Activated CD4-positive, CD25-positive, alpha-beta regulatory T cell treated with anti-CD3 and anti-CD28 coated beads, Interleukin-2, amount 50 U/mL, for 24 hours (primary cell): Measurements from ENCODE around the gene SKI.
"Not testable (repeated sequence)": the region's sequence is repeated elsewhere in the genome, so short reads cannot be mapped to it uniquely, and the experiment has no call there.

Experiments used
- ATAC-seq, 2 donors: fragments of 150-1000 bp; cut with Tn5 transposase; one replicate each; pipeline ENCODE4 v1.10.0; 2021; ENCODE audit warnings: mild to moderate bottlenecking in 1 of 2, moderate library complexity in 1 of 2

The SKI gene

GRCh38 chr1:2327162-2327561 is 99.0 kb downstream of the SKI start:
- not testable (repeated sequence) for ATAC-seq

DNA sequence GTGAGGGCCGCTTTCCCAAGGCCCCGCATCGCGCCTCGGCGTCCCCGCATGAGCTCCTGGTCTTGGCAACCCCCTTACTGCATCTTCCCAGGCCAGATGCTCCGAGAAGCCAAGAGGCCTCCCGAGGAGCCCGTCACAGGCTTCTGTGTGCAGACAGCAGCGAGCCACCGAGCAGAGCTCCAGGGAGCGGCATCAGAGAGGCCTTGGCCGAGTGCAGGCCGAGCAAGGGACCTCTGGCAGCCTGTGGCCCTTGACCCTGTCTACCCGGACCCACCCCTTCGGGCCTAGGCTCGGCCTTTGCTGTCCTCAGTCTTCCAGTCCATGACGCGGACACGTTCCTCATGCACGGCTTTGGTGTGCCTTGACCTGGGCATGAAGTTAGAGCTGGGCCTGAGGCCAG is 99.7 kb downstream of the SKI start:
- ATAC-seq = no peak

DNA sequence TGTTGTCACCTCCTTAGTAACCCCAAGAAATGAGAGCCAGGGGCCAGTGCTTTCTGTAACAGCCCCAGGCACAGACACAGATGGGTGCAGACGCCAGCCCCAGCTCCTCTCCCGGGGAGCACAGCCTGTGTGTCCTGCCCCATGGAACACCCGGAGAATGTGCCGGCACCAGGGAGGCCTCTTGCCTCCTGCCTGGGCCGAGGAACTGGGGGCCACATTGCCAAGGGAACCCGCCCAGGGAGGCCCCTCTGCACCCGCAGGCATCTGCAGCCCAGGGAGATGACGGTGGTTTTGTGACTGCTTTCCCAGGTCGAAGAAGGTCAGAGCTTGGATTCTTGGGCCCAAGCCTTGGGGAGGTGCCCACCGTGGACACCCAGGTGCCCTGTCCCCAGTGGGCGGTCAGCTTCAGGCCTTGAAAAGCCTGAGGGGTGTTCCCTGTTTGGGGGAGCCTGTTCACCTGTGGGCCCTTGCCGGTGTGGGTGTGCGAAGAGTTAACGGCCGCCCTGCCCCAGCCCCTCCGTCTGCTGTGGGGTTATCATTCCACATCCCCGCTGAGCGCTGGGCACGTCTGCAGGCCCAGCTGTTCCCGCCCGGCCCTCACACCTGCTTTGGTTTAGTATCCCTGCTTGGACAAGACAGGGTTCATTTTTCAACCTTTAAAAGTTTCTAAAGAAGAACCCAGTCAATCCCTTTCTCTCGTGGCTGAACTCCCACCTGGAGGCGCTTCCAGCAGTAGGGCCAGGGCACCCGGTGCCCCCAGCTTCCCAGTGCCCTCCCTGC is 100.7 kb downstream of the SKI start:
- no peak for ATAC-seq

- no peak for ATAC-seq
These were observed 101.9 kb downstream of the SKI start for GRCh38 chr1:2330035-2330434.

GRCh38 chr1:2330519-2331199 is 102.5 kb downstream of the SKI start:
- no peak for ATAC-seq

GRCh38 chr1:2331200-2331544 is 103.1 kb downstream of the SKI start:
- no peak for ATAC-seq

DNA sequence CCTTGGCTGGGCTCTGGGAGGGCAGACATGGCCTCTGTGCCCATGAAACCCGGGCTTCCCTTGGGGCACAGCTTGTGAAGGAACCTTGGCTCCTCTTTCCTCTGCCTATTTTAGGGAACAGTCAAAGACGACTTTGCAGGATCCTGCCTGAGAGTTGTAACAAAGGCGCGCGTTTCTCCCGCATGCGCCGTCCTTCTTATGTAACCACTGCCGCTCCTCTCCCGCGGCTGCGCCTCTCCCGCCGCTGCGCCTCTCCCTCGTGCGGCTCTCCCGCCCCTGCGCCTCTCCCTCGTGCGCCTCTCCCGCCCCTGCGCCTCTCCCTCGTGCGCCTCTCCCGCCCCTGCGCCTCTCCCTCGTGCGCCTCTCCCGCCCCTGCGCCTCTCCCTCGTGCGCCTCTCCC is 103.5 kb downstream of the SKI start:
- ATAC-seq = not testable (repeated sequence)

GRCh38 chr1:2334366-2334765 is 106.2 kb downstream of the SKI start:
- no peak for ATAC-seq

GRCh38 chr1:2334883-2335534 is 106.9 kb downstream of the SKI start:
- ATAC-seq = no peak

DNA sequence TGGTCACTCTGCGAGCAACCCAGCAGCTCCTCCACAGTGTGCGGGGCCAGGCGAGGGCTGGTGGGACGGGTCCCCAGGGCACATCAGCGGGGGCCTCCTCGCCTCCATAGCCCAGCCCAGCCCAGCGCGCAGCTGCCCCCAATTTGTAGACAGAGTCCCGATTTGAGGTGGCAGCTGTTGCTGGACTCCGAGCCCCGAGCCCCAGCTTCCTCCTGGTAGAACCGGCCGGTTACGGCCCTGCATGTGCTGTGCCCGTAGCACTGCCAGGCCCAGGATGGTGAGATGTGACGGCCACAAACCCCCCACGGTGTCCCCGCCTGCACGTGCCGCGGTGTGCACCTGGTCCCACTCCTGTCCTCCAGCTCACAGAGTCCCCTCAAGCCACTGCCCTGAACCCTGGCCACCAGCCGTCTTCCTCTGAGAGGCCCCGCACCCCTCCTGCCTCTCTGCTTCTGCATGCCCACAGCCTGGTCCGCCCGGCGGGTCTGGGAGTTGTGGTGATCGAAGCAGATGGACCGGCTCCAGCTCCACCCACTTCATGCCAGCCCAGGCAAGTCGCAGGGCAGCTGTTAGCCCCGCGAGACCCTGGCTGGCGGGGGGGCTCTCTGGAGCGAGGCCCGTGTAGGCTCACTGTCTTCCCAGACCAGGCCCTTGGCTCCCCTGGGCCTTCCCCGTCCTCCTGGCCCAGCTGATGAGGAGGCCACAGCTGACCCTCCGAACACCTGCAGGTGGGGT is 107.8 kb downstream of the SKI start:
- no peak for ATAC-seq

GRCh38 chr1:2336499-2336898 is 108.4 kb downstream of the SKI start:
- ATAC-seq = no peak

DNA sequence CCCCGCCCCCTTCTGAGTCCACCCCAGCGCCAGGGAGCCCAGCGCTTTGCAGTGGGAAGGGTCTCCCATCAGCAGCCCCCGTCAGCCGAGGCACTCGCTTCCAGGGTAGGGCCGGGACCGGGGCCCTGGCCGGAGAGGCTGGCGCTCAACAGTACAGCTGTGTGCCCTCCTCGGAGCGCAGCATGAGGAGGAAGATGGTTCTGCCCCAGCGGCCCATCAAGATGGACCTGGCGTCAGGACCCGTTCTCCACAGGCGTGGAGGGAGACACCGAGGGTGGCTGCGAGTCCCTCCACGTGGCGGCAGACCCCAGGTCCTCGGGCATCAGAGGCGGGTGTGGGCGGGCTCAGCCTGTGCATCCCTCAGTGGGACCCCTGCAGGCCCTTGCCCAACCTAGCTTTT is 109.0 kb downstream of the SKI start:
- ATAC-seq = no peak

GRCh38 chr1:2337501-2337900 is 109.4 kb downstream of the SKI start:
- no peak for ATAC-seq

DNA sequence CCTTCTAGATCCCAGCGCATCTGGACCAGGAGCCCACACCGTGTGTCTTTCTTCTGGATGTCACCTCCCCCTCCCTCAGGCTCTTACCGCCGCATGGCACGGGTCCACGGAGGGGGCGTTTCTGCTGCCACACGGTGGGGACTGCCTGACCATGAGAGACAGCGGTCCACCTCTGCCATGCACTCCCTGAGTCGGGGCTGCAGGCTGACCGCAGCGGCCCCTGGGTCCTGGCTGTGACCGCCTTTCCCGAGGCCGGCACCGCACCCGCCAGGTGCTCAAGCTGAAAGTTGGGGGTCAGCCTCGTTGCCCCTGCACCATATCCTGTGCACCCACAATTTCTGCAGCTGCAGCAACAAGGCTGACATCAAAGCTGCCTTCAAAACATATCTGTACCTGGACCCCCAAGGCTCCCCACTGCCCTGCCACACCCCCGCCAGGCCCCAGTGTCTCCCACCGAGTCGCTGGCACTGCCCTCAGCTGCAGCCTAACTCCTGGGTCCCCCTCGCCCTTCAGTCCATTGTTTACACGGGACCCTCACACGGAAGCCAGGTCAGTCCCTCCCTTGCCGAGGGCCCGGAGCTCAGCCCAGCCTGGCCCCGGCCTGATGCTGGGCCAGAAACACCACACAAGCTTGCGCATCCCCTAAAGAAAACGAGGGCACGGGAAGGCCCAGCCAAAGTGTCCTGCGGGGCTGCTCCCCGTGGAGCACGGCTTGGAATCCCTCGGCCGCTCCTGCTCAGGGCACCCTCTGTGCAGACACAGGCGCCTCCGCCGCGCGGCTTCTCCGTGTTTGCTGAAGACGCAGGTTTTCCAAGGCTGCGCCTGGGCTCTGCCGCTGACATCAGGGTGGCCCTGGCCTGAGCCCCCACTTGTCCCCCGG is 111.3 kb downstream of the SKI start:
- no peak for ATAC-seq

- ATAC-seq = no peak
These were observed 112.2 kb downstream of the SKI start for GRCh38 chr1:2340086-2340917.

GRCh38 chr1:2340918-2341254 is 112.8 kb downstream of the SKI start:
- ATAC-seq = no peak

GRCh38 chr1:2341706-2342383 is 113.7 kb downstream of the SKI start:
- ATAC-seq = no peak

DNA sequence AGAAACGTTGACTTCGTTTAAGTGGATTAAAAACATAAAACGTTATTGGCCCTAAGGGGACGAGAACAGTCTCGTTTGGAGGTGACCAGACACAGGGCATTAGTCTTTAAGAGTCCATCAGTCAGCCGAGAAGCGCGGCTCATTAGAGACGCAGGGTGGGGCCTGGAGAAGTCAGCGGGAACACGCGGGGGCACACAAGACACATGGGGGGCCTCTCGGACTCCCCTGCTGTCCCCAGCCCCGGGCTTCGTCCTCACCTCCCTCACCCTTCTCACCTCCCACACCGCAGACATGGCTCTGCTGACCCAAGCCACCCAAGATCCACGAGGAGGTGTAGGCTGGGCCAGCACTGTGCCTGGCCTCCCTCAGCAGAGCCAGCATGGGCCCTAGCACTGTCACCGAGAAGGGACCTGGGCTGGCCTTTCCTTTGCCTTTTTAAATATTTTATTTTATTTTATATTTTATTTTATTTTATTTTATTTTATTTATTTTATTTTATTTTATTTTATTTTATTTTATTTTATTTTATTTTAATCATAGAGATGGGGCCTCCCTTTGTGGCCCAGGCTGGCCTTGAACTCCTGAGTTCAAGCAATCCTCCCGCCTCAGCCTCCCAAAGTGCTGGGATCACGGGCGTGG is 114.4 kb downstream of the SKI start:
- no peak for ATAC-seq

GRCh38 chr1:2343023-2343935 is 115.2 kb downstream of the SKI start:
- no peak for ATAC-seq
